GM18505 (cell line): ENCODE results near the gene STRN3.
"Not testable (repeated sequence)": the region's sequence is repeated elsewhere in the genome, so short reads cannot be mapped to it uniquely, and the experiment has no call there.

Experiments
- ATAC-seq: cut with Tn5 transposase; IDR thresholded peaks from one replicate; pipeline ENCODE4 v1.9.1; 2021; ENCODE audit not compliant: unreplicated experiment
- POLR2A ChIP-seq: IDR thresholded peaks from 4 replicates; pipeline ENCODE4 v1.6.1; 2011; ENCODE audit warnings: borderline replicate concordance; ENCODE audit not compliant: insufficient read depth, insufficient read length; ENCODE audit errors: extremely low read depth

Gene STRN3

GRCh38 chr14:31026077-31026449 is at the start of gene STRN3:
Gene STRN3 (minus strand): TSS chr14:31026379. CDS start chr14:31026185, 194 bp downstream.
- no peak for TF ChIP-seq POLR2A

GRCh38 chr14:31075144-31075543 is 49.0 kb upstream of the STRN3 start:
- TF ChIP-seq POLR2A = no peak
- no peak for ATAC-seq

More at GRCh38 chr14:31026077-31026449, at the start of gene STRN3:
- ATAC-seq = no peak

- no peak for TF ChIP-seq POLR2A
- ATAC-seq = no peak
These were observed 45.0 kb upstream of the STRN3 start for GRCh38 chr14:31071151-31071550.

GRCh38 chr14:31070431-31070830 is 44.3 kb upstream of the STRN3 start:
- TF ChIP-seq POLR2A = no peak
- ATAC-seq = no peak

GRCh38 chr14:31069343-31069742 is 43.2 kb upstream of the STRN3 start:
- no peak for TF ChIP-seq POLR2A
- ATAC-seq = no peak

- TF ChIP-seq POLR2A = no peak
- no peak for ATAC-seq
These were observed 42.1 kb upstream of the STRN3 start for GRCh38 chr14:31068235-31068634.

GRCh38 chr14:31062908-31063307 is 36.7 kb upstream of the STRN3 start:
- ATAC-seq = not testable (repeated sequence)

GRCh38 chr14:31060253-31060875 is 34.2 kb upstream of the STRN3 start:
- ATAC-seq = no peak
- no peak for TF ChIP-seq POLR2A

- ATAC-seq = no peak
- TF ChIP-seq POLR2A = no peak
These were observed 33.2 kb upstream of the STRN3 start for GRCh38 chr14:31059152-31059924.

- no peak for ATAC-seq
- TF ChIP-seq POLR2A = no peak
These were observed 31.7 kb upstream of the STRN3 start for GRCh38 chr14:31057701-31058364.

GRCh38 chr14:31057035-31057434 is 30.9 kb upstream of the STRN3 start:
- no peak for TF ChIP-seq POLR2A
- no peak for ATAC-seq

GRCh38 chr14:31052905-31053586 is 26.9 kb upstream of the STRN3 start:
- not testable (repeated sequence) for ATAC-seq

- TF ChIP-seq POLR2A = no peak
- ATAC-seq = no peak
These were observed 25.3 kb upstream of the STRN3 start for GRCh38 chr14:31051511-31051910.

GRCh38 chr14:31051023-31051422 is 24.8 kb upstream of the STRN3 start:
- no peak for TF ChIP-seq POLR2A
- no peak for ATAC-seq

GRCh38 chr14:31047503-31047902 is 21.3 kb upstream of the STRN3 start:
- TF ChIP-seq POLR2A = no peak
- no peak for ATAC-seq
